Calu3 (cell line): ENCODE results near the gene HLCS. TPM values are rescaled to one million over a fixed set of nuclear protein-coding genes. Genes with fewer than 3 reads are reported as not detected.

Experiments
- BruUV-seq: library from RNA; stranded (reverse); fragments of 400-500 nt; replicated peaks from 2 replicates; lab custom pipeline; 2021; lab: Mats Ljungman, UMichigan
- CTCF ChIA-PET: fragments of 300-600 bp; sonication (Branson Sonifier 250); formaldehyde crosslinking; loops from one replicate; lab custom pipeline; 2022; ENCODE audit warnings: antibody characterized with exemption; lab: Charles Lee
- DNase-seq: peaks from one replicate; pipeline ENCODE4 v3.0.0; 2022
- H3K27ac Mint-ChIP-seq: one replicate; pipeline ENCODE4 v1.8.0; 2022; ENCODE audit warnings: mixed read lengths; ENCODE audit not compliant: unreplicated experiment
- H3K27me3 Mint-ChIP-seq: one replicate; pipeline ENCODE4 v1.8.0; 2022; ENCODE audit warnings: mixed read lengths; ENCODE audit not compliant: unreplicated experiment
- H3K36me3 Mint-ChIP-seq: one replicate; pipeline ENCODE4 v1.8.0; 2022; ENCODE audit warnings: mild to moderate bottlenecking, moderate library complexity, mixed read lengths; ENCODE audit not compliant: insufficient read depth, unreplicated experiment
- H3K4me1 Mint-ChIP-seq: one replicate; pipeline ENCODE4 v1.8.0; 2022; ENCODE audit warnings: mild to moderate bottlenecking, low read depth, mixed read lengths; ENCODE audit not compliant: unreplicated experiment
- H3K4me3 Mint-ChIP-seq: one replicate; pipeline ENCODE4 v1.8.0; 2022; ENCODE audit warnings: mild to moderate bottlenecking, low read depth, moderate library complexity, mixed read lengths; ENCODE audit not compliant: unreplicated experiment
- H3K9me3 Mint-ChIP-seq: one replicate; pipeline ENCODE4 v1.8.0; 2022; ENCODE audit warnings: low read depth, mixed read lengths; ENCODE audit not compliant: unreplicated experiment
- intact Hi-C: fragments of 100-400 bp; cut with micrococcal nuclease; formaldehyde crosslinking; loops from one replicate; pipeline ENCODE4 v1.10.0; 2022; ENCODE audit not compliant: unreplicated experiment
- total RNA-seq: library from RNA; stranded (reverse); gene quantifications from 2 replicates; pipeline ENCODE4 v1.2.3, GENCODE V29; 2022
- TF ChIP-seq, protein P1 (sequence below): fragments of 200-600 bp; IDR thresholded peaks from one replicate; pipeline ENCODE4 v1.8.0; 2022; ENCODE audit warnings: antibody characterized with exemption; ENCODE audit not compliant: unreplicated experiment

HLCS gene
- total RNA-seq, 1 experiment from 2014 or later, result 18.4 TPM

DNA sequence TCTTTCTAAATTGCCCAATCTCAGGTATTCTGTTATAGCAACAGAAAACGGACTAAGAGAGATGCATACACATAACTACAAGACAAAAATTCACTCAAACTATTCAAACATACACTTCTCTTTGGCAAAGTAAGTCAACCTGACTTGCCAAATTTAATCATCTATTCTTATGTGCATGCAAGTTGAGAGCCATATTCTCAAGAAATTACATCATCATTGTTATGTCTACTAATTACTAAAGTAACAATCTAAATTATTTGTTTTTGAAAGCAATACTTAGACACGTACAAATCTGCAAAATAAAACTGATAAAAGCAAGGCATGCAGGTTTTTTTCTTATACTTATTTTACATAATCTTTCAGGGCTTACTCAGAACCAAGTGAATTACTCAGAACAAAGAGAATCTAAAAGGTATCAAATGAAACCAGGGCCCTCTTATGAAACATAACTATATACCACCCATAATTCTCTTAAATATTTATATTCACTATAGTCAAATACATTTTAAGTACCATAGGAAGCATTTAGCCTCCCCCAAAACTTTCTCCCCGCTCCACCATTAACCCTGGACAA is 62.3 kb downstream of the HLCS start:
- no peak overlapping the region for H3K27ac Mint-ChIP-seq
- BruUV-seq, result no TSS peak
- no peak overlapping the region for H3K4me3 Mint-ChIP-seq
- intact Hi-C loops, result no loop called here
- no peaks in the 10 kb centered on the region for H3K27me3 Mint-ChIP-seq
- CTCF ChIA-PET, result no interaction called here
- no peak for DNase-seq
- no peaks in the 10 kb centered on the region for H3K36me3 Mint-ChIP-seq
- no peaks in the 10 kb centered on the region for H3K4me1 Mint-ChIP-seq
- TF ChIP-seq, protein P1, sequence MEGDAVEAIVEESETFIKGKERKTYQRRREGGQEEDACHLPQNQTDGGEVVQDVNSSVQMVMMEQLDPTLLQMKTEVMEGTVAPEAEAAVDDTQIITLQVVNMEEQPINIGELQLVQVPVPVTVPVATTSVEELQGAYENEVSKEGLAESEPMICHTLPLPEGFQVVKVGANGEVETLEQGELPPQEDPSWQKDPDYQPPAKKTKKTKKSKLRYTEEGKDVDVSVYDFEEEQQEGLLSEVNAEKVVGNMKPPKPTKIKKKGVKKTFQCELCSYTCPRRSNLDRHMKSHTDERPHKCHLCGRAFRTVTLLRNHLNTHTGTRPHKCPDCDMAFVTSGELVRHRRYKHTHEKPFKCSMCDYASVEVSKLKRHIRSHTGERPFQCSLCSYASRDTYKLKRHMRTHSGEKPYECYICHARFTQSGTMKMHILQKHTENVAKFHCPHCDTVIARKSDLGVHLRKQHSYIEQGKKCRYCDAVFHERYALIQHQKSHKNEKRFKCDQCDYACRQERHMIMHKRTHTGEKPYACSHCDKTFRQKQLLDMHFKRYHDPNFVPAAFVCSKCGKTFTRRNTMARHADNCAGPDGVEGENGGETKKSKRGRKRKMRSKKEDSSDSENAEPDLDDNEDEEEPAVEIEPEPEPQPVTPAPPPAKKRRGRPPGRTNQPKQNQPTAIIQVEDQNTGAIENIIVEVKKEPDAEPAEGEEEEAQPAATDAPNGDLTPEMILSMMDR, result no peak
- H3K9me3 Mint-ChIP-seq, result no peaks in the 10 kb centered on the region

DNA sequence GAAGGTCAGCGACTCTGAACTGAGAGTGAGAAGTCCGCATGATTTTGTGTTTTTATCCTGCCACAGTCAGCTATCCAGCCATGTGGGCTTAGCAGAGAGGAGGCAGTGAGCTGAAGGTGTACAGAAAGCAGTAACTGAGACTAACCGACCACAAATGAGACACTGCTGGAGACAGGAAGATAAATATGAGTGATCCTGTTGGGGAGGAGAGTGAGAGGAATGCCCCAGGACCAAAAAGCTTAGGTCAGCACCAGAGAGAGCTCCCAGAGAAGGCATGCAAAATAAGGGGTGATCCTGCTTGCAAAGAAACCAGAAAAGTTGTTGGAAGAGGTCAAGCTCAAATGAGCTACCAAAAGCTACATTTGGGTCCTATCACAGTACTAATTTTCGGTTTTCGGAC is 63.7 kb downstream of the HLCS start:
- CTCF ChIA-PET, result interaction anchor here (0.5 kb wide), 1 partner anchor 16 kb away, joined by 5 read pairs; no protein-coding TSS in a partner anchor
- intact Hi-C loops, result no loop called here
- H3K4me1 Mint-ChIP-seq, result no peaks in the 10 kb centered on the region
- TF ChIP-seq, protein P1, result no peak
- no peaks in the 10 kb centered on the region for H3K9me3 Mint-ChIP-seq
- no peak for DNase-seq
- no TSS peak for BruUV-seq
- H3K27ac Mint-ChIP-seq, result no peak overlapping the region
- no peak overlapping the region for H3K4me3 Mint-ChIP-seq
- no peaks in the 10 kb centered on the region for H3K36me3 Mint-ChIP-seq
- no peaks in the 10 kb centered on the region for H3K27me3 Mint-ChIP-seq

DNA sequence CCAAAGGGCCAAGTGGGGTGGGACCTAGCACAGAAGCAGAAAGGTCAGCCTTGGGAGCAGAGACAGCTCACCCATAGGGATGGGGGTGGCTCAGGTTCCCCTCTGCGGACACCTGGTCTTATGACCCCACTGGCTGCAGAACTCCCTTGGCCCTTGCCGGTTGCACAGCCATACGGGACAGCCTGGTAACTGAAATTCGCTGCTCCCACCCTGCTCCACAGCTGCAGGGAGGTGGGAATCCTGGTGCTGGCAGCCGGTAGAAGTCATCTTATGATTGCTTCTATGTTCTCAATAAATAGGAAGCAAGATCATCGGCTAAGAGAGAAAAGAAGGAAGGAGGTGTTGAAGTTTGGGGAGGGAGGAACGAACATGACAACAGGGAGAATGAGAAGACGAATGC is 64.1 kb downstream of the HLCS start:
- Mint-ChIP-seq H3K27ac (no peak overlapping the region), H3K4me3 (no peak overlapping the region)
- BruUV-seq, result no TSS peak

DNA sequence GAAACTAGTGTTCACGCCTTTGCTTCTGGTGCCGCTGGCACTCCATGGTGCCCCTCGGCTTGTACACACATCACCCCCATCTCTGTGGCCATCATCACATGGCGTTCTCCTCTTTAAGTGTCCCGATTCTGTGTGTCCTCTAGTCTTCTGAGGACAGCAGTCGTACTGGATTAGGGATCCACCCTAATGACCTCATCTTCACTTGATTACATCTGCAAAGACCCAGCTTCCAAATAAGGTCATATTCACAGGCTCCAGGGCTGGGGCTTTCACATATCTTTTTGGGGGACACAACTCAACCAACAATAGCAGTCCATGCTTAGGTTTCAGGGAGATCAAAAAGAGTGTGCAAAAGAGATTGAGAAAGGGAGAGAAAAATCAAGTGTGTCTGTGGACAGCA is 64.9 kb downstream of the HLCS start:
- no peaks in the 10 kb centered on the region for H3K4me1 Mint-ChIP-seq
- no peaks in the 10 kb centered on the region for H3K27me3 Mint-ChIP-seq
- intact Hi-C loops, result no loop called here
- no peak overlapping the region for H3K27ac Mint-ChIP-seq
- H3K36me3 Mint-ChIP-seq, result no peaks in the 10 kb centered on the region
- CTCF ChIA-PET, result no interaction called here
- no peak for DNase-seq
- no TSS peak for BruUV-seq
- H3K9me3 Mint-ChIP-seq, result no peaks in the 10 kb centered on the region
- TF ChIP-seq, protein P1, result no peak
- no peak overlapping the region for H3K4me3 Mint-ChIP-seq

More for the DNA sequence above, 64.1 kb downstream of the HLCS start:
- Mint-ChIP-seq H3K4me1 (no peaks in the 10 kb centered on the region), H3K36me3 (no peaks in the 10 kb centered on the region), H3K9me3 (no peaks in the 10 kb centered on the region), H3K27me3 (no peaks in the 10 kb centered on the region)
- intact Hi-C loops, result no loop called here
- DNase-seq, result no peak
- CTCF ChIA-PET, result no interaction called here
- TF ChIP-seq, protein P1, result no peak
